Nephron (organoid): Measurements from ENCODE around the gene ATRIP.
A peak's percentile ranks its signal among the peaks of the same experiment; 100 is the strongest.

Experiments
- H3K27ac Mint-ChIP-seq, 3 experiments: 2 replicates each; pipeline ENCODE4 v1.8.0; 2020; ENCODE audit warnings: mixed read lengths in 3 of 3, mild to moderate bottlenecking in 2 of 3, moderate library complexity in 1 of 3
- H3K27me3 Mint-ChIP-seq: 2 replicates; pipeline ENCODE4 v1.8.0; 2021; ENCODE audit warnings: low read depth, mild to moderate bottlenecking, moderate library complexity, mixed read lengths
- H3K36me3 Mint-ChIP-seq: 2 replicates; pipeline ENCODE4 v1.8.0; 2020; ENCODE audit warnings: low read depth, mixed read lengths
- H3K4me1 Mint-ChIP-seq: 2 replicates; pipeline ENCODE4 v1.8.0; 2020; ENCODE audit warnings: mixed read lengths
- H3K4me3 Mint-ChIP-seq, 3 experiments: 2 replicates each; pipeline ENCODE4 v1.8.0; 2020; ENCODE audit warnings: mild to moderate bottlenecking in 3 of 3, mixed read lengths in 3 of 3, moderate library complexity in 2 of 3
- H3K9me3 Mint-ChIP-seq: 2 replicates; pipeline ENCODE4 v1.8.0; 2020; ENCODE audit warnings: mixed read lengths
- TF ChIP-seq, protein P1 (sequence below), 3 experiments: fragments of 200-600 bp; sonication (generic); IDR thresholded peaks; one replicate each; pipeline ENCODE4 v1.5.0; 2021; ENCODE audit warnings: antibody characterized with exemption in 3 of 3; ENCODE audit not compliant: unreplicated experiment in 3 of 3

Gene ATRIP

DNA sequence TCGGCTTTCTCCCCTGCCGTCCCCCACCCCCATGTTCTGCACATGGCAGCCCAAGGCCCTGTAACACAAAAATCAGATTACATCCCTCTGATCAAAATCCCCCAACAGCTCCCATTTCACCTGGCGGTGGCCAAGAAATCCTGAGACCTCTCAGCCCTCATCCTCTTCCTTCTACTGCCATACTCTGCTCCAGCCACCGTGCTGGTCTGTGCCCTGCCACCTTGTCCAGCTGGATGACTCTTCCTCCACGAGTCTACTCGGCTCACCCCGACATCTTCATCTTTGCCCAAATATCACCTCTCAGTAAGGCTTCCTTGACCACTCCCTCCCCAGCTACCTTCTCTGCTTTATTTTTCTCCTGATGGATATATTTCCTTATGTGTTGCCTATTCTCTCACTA lies 9.7 kb upstream of the ATRIP start:
- Mint-ChIP-seq H3K27ac (no peak overlapping the region), H3K36me3 (peaks cover 6% of the 10 kb centered on the region), H3K9me3 (no peaks in the 10 kb centered on the region), H3K4me3 (no peak overlapping the region), H3K4me1 (peaks cover 31% of the 10 kb centered on the region), H3K27me3 (no peaks in the 10 kb centered on the region)
- TF ChIP-seq, protein P1, sequence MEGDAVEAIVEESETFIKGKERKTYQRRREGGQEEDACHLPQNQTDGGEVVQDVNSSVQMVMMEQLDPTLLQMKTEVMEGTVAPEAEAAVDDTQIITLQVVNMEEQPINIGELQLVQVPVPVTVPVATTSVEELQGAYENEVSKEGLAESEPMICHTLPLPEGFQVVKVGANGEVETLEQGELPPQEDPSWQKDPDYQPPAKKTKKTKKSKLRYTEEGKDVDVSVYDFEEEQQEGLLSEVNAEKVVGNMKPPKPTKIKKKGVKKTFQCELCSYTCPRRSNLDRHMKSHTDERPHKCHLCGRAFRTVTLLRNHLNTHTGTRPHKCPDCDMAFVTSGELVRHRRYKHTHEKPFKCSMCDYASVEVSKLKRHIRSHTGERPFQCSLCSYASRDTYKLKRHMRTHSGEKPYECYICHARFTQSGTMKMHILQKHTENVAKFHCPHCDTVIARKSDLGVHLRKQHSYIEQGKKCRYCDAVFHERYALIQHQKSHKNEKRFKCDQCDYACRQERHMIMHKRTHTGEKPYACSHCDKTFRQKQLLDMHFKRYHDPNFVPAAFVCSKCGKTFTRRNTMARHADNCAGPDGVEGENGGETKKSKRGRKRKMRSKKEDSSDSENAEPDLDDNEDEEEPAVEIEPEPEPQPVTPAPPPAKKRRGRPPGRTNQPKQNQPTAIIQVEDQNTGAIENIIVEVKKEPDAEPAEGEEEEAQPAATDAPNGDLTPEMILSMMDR (IDR thresholded peaks at IDR 0.05; ENCODE audit: unreplicated experiment in 3 of 3): no peak

DNA sequence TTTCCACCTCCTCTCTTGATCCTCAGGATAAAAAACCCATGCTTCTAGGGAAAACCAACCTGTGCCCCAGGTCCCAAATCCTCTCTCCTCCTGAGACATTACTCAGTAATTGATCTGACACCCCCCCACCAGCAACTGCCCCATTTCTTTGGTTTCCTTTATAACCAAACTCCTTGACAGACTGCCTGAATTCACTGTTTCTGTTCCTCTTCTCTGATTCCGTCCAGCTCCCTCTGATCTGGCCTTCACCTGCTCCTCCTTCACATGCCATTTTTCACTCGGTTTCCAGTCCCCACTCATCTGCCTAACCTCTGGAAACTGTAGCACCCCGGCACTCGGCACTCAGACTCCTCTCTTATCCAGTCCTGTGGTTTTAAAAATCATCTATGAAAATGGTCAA lies 8.7 kb upstream of the ATRIP start:
- peak overlapping the region in 2 of 3 experiments; percentile 21 to 24 for H3K4me3 Mint-ChIP-seq
- TF ChIP-seq, protein P1 (IDR thresholded peaks at IDR 0.05; ENCODE audit: unreplicated experiment in 3 of 3): no peak

GRCh38 chr3:48439820-48440589 lies 6.5 kb upstream of the ATRIP start, which contains the start of the genes CCDC51 and TMA7:
Gene CCDC51 (minus strand): TSS chr3:48440119. CDS start chr3:48435128, 4,991 bp downstream.
Gene TMA7 (plus strand): TSS chr3:48440257. CDS start chr3:48440297, 40 bp downstream.
- TF ChIP-seq, protein P1 (IDR thresholded peaks at IDR 0.05; ENCODE audit: unreplicated experiment in 3 of 3): no peak
- peak within 1 kb of the TSS; percentile 89 to 92 (median 91) for H3K4me3 Mint-ChIP-seq
- peak within 1 kb of the TSS; percentile 80 to 97 (median 94) for H3K27ac Mint-ChIP-seq
- H3K4me1 Mint-ChIP-seq: peaks cover 15% of the 10 kb centered on the region
- H3K9me3 Mint-ChIP-seq: no peaks in the 10 kb centered on the region
- H3K27me3 Mint-ChIP-seq: no peaks in the 10 kb centered on the region
- H3K36me3 Mint-ChIP-seq: peaks cover 15% of the 10 kb centered on the region

More for the DNA sequence above, 8.7 kb upstream of the ATRIP start:
- no peak overlapping the region for H3K27ac Mint-ChIP-seq
- no peaks in the 10 kb centered on the region for H3K9me3 Mint-ChIP-seq
- H3K36me3 Mint-ChIP-seq: peaks cover 9% of the 10 kb centered on the region
- H3K4me1 Mint-ChIP-seq: peaks cover 24% of the 10 kb centered on the region
- H3K27me3 Mint-ChIP-seq: no peaks in the 10 kb centered on the region

- TF ChIP-seq, protein P1 (IDR thresholded peaks at IDR 0.05; ENCODE audit: unreplicated experiment in 3 of 3): no peak
- no peaks in the 10 kb centered on the region for H3K9me3 Mint-ChIP-seq
- peaks cover 16% of the 10 kb centered on the region for H3K4me1 Mint-ChIP-seq
- H3K4me3 Mint-ChIP-seq: peak overlapping the region; percentile 89 to 92 (median 91)
- H3K36me3 Mint-ChIP-seq: peaks cover 15% of the 10 kb centered on the region
- H3K27me3 Mint-ChIP-seq: no peaks in the 10 kb centered on the region
- peak overlapping the region; percentile 80 to 97 (median 94) for H3K27ac Mint-ChIP-seq
Observed at GRCh38 chr3:48440590-48440958, 6.0 kb upstream of the ATRIP start.

DNA sequence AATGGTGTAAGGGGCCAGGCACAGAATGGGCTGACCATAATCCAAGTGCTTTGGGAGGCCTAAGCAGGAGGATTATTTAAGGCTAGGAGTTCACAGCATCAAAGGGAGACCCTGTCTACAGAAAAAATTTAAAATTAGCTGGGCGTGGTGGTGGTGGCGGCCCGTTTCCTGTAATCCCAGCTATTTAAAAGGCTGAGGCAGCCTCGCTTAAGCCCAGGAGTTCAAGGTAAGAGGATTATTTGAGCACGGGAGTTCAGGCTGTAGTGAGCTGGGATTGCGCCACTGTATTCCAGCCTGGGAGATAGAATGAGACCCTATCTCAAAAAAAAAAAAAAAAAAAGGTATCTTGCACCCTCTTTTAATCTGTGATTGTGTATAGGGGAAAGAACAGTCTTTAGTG lies 4.6 kb upstream of the ATRIP start:
- Mint-ChIP-seq H3K27ac (peak overlapping the region in 1 of 3 experiments; percentile 35), H3K36me3 (peaks cover 15% of the 10 kb centered on the region), H3K27me3 (no peaks in the 10 kb centered on the region), H3K4me1 (peaks cover 25% of the 10 kb centered on the region), H3K4me3 (peak overlapping the region; percentile 89 to 92 (median 91)), H3K9me3 (no peaks in the 10 kb centered on the region)
- TF ChIP-seq, protein P1 (IDR thresholded peaks at IDR 0.05; ENCODE audit: unreplicated experiment in 3 of 3): no peak
